H7 (cell line): ENCODE data around the gene FLT1. TPM values are rescaled to one million over a fixed set of nuclear protein-coding genes. Genes with fewer than 3 reads are reported as not detected.

Experiments
- DNase-seq: peaks from one replicate; pipeline ENCODE4 v3.0.0; 2012
- H3K27me3 ChIP-seq: 2 replicates; pipeline ENCODE4 v1.6.0; 2011; ENCODE audit warnings: mild to moderate bottlenecking, low read length; ENCODE audit not compliant: control insufficient read depth, insufficient read depth
- H3K36me3 ChIP-seq: replicated peaks from 2 replicates; pipeline ENCODE4 v1.5.1; 2011; ENCODE audit warnings: low read length; ENCODE audit not compliant: control insufficient read depth, insufficient read depth
- H3K4me3 ChIP-seq: 2 replicates; pipeline ENCODE4 v1.5.1; 2011; ENCODE audit warnings: low read depth, mild to moderate bottlenecking, control low read depth, low read length, moderate library complexity; ENCODE audit not compliant: insufficient read depth
- total RNA-seq: library from RNA; depleted of rRNA; stranded (reverse); fragments of >200 nt; shearing (Covaris generic); gene quantifications from 2 replicates; pipeline ENCODE4 v1.2.3, GENCODE V29; 2014

FLT1 gene
- total RNA-seq, 1 experiment from 2014 or later, result 55.3 TPM

- peaks cover 12% of the 10 kb centered on the region for H3K36me3 ChIP-seq
- no peak for DNase-seq
- no peak overlapping the region for H3K4me3 ChIP-seq
- no peaks in the 10 kb centered on the region for H3K27me3 ChIP-seq
Measured at GRCh38 chr13:28425793-28426192, 69.1 kb downstream of the FLT1 start.

DNA sequence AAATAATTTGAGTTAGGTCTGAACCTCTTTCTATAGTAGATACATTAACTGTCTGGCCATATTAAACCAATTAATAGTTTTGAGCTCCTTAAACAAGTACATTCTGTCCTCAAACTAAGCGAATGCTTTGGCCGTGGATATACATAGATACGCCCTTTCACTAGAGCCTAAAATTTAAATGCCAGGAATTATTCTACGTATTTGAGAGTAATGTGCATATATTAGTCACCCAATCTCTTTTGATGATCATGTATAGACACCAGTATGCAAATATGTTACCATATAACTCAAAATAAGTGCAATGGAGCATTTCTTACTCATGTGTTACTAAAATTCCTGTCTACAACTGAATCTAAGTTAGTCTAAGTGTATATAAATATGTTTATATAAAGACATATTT lies 70.4 kb downstream of the FLT1 start:
- DNase-seq, result no peak
- H3K4me3 ChIP-seq, result no peak overlapping the region
- H3K27me3 ChIP-seq, result no peaks in the 10 kb centered on the region
- H3K36me3 ChIP-seq, result peaks cover 12% of the 10 kb centered on the region

- H3K36me3 ChIP-seq, result peaks cover 12% of the 10 kb centered on the region
- no peak overlapping the region for H3K4me3 ChIP-seq
- no peak for DNase-seq
- H3K27me3 ChIP-seq, result no peaks in the 10 kb centered on the region
Measured at GRCh38 chr13:28423010-28423409, 71.9 kb downstream of the FLT1 start.

- Histone ChIP-seq H3K4me3 (no peak overlapping the region), H3K27me3 (no peaks in the 10 kb centered on the region), H3K36me3 (peaks cover 9% of the 10 kb centered on the region)
- no peak for DNase-seq
Measured at GRCh38 chr13:28421676-28422410, 73.1 kb downstream of the FLT1 start.

- no peak for DNase-seq
- no peak overlapping the region for H3K4me3 ChIP-seq
- H3K36me3 ChIP-seq, result peaks cover 2% of the 10 kb centered on the region; the same call in 1 of the 2 replicates
- H3K27me3 ChIP-seq, result no peaks in the 10 kb centered on the region
Measured at GRCh38 chr13:28420704-28421103, 74.2 kb downstream of the FLT1 start.

- Histone ChIP-seq H3K27me3 (no peaks in the 10 kb centered on the region), H3K4me3 (no peak overlapping the region), H3K36me3 (peaks cover 2% of the 10 kb centered on the region; the same call in 1 of the 2 replicates)
- DNase-seq, result no peak
Measured at GRCh38 chr13:28415994-28416421, 78.9 kb downstream of the FLT1 start.

GRCh38 chr13:28413999-28414398 lies 80.9 kb downstream of the FLT1 start:
- Histone ChIP-seq H3K36me3 (peaks cover 2% of the 10 kb centered on the region; the same call in 1 of the 2 replicates), H3K4me3 (no peak overlapping the region), H3K27me3 (no peaks in the 10 kb centered on the region)
- no peak for DNase-seq

GRCh38 chr13:28412981-28413380 lies 81.9 kb downstream of the FLT1 start:
- Histone ChIP-seq H3K36me3 (peaks cover 2% of the 10 kb centered on the region; the same call in 1 of the 2 replicates), H3K4me3 (no peak overlapping the region), H3K27me3 (no peaks in the 10 kb centered on the region)
- DNase-seq, result no peak

GRCh38 chr13:28411831-28412353 lies 83.0 kb downstream of the FLT1 start:
- Histone ChIP-seq H3K27me3 (no peaks in the 10 kb centered on the region), H3K4me3 (no peak overlapping the region), H3K36me3 (peaks cover 2% of the 10 kb centered on the region; the same call in 1 of the 2 replicates)
- DNase-seq, result no peak

DNA sequence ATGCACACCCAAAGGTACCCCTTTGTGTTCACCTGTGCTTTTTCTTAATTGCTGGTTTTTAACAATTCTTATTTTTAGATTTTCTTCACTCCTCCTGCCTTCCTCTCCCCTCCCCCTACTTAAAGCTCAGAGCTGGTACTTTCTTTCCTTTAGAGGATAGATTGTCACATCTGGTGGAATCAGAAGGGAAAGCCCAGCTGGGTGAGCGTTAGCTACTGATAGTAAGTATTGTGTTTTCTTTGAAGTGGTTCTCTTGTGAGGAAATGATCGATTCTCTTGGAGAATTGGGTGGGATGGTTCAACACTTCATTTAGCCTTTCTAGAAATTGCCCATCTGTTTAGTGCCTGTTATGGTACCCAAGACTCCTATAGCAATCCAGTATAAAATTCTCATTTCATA lies 84.8 kb downstream of the FLT1 start:
- no peak overlapping the region for H3K4me3 ChIP-seq
- H3K27me3 ChIP-seq, result no peaks in the 10 kb centered on the region
- H3K36me3 ChIP-seq, result peaks cover 4% of the 10 kb centered on the region
- no peak for DNase-seq

DNA sequence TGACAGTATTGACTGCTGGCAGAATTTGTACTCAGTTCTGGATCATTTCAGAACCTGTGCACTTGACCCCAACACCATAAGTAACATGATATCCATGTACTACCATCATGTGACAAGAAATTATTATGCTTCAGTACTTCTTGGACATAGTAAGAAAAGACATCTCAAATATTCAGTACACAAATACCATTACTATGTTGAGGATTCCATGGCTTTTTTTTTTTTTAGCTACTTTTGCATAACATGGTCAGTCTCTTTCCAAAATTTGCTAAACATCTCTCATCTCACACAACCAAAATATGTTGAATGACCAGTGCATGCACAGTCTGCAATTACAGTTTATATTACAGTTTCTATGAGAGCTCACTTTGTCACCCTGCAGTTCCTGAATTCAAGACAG lies 85.3 kb downstream of the FLT1 start:
- H3K27me3 ChIP-seq, result no peaks in the 10 kb centered on the region
- DNase-seq, result no peak

GRCh38 chr13:28408863-28409262 lies 86.1 kb downstream of the FLT1 start:
- DNase-seq, result no peak
- peaks cover 7% of the 10 kb centered on the region for H3K36me3 ChIP-seq
- no peak overlapping the region for H3K4me3 ChIP-seq

More for the DNA sequence above, 85.3 kb downstream of the FLT1 start:
- H3K4me3 ChIP-seq, result no peak overlapping the region
- peaks cover 7% of the 10 kb centered on the region for H3K36me3 ChIP-seq

GRCh38 chr13:28408235-28408848 lies 86.6 kb downstream of the FLT1 start:
- DNase-seq, result no peak
- H3K36me3 ChIP-seq, result peaks cover 7% of the 10 kb centered on the region
- H3K4me3 ChIP-seq, result no peak overlapping the region
- H3K27me3 ChIP-seq, result no peaks in the 10 kb centered on the region

More at GRCh38 chr13:28408863-28409262, 86.1 kb downstream of the FLT1 start:
- no peaks in the 10 kb centered on the region for H3K27me3 ChIP-seq

GRCh38 chr13:28406733-28407266 lies 88.1 kb downstream of the FLT1 start:
- no peak overlapping the region for H3K4me3 ChIP-seq
- peaks cover 6% of the 10 kb centered on the region for H3K36me3 ChIP-seq
- no peaks in the 10 kb centered on the region for H3K27me3 ChIP-seq
- no peak for DNase-seq

DNA sequence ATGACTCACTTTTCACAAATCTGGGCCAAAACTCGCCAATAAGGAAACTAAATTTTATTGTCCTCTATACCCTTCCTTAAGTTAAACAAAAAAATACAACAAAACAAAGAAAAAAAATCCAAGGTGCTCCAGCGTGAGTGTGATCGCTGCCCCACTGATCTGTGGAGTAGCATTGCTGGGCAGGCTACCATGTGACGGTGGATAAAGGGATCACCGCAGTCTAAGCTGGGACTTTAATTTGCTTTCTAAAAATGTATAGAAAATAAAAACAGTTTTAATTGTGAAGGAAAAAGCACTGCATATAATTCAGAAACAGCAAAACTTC lies 92.9 kb downstream of the FLT1 start:
- no peak for DNase-seq
- Histone ChIP-seq H3K4me3 (no peak overlapping the region), H3K27me3 (no peaks in the 10 kb centered on the region), H3K36me3 (peaks cover 7% of the 10 kb centered on the region)
